HG02885 (cell line): ENCODE measurements around the gene UEVLD.
"Not testable (repeated sequence)": the region's sequence is repeated elsewhere in the genome, so short reads cannot be mapped to it uniquely, and the experiment has no call there.

Experiments
- ATAC-seq: cut with Tn5 transposase; IDR thresholded peaks from one replicate; pipeline ENCODE4 v1.9.1; 2021; ENCODE audit warnings: mild to moderate bottlenecking; ENCODE audit not compliant: unreplicated experiment, poor library complexity

Gene UEVLD

DNA sequence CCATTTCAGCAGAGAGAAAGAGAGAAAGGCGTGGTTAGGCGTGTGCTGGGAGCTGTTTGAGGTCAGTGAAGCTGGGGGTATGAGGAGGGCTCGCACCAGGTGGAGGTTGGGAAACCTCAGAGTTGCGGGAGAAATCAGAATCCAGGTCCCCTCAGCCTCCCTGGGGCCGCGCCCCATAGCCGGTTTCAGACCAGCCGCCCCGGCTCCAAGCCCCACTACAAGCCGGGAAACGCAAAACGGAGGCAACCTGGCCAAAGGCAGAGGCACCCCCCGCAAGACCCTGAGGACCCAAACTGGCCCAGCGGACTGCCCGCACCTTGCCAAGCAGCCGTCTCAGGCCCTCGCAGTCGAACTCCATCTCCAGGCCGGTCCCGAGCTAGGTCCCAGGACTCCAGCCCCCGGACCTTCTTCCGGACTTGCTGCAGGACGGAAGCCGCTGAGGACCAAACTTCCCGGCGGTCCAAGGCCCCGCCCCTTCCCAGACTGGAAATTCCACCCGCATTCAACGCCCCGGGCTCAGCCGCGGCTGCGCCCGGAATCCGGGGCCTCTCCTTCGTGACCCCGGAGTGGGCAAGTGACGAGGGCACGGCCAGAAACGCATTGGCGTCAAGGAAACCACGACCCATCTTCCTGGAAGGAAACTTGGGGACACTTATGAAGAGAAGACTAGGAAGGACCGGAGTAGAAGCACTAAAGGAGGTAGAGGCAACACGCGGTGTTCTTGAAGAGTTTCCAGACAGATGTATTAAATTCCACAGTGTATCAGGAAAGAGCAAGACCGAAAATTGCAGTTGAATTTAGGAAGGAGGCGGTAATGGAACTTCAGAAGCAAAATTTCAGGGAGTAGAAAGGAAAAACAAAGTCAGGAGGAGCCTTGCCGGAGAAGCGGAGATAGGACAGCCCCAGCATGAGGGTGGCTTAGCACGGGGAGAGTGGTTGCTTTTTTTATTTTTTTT, at the start of gene UEVLD:
TSS of gene UEVLD (minus strand) at position 438 of the 956 bp plus-strand sequence. CDS start at position 358, 80 bp downstream.
- peak; percentile 68 for ATAC-seq

DNA sequence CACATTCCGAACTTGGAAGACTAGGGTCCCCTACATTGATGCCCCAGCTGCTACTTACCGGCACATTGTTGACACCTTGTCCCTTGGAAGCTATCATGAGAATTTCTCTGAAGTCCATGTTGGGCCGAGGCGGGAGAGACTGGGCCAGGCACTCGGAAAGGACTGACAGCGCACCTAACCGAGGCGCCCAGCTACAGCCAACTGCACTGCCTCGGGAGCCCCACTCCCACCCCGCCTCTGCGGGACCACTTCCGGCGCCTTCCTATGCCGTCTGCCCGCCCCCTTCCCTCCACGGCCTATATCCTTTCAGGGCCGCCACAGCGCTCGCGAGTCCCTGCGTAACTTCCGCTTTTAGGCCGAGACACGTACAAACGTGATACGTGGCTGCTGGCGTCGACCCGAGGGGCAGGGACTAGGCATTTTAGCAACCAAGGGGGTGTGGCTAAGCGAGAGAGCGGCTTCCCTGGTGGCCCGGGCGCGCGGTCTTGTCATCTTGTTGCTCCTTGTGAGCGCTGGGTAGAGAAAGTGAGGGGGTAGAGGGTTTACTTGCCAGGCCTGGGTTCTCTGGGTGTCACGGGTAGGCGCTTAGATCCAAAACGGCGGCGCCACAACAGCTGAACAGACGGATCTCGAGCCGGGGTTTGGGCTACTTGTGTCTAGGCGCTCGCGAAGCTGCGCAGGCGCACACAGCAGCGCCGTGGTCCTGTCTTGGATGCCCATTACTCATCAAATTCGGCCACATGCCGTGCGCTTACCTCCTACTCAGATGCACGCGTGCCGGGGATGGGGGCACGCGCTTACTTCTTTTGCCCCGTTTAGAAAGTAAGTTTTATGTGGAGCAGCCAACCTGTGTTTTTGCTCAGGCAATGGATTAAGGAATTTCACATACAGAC, 45.9 kb upstream of the UEVLD start, which contains the start of gene SPTY2D1:
TSS of gene SPTY2D1 (minus strand) at position 203 of the 893 bp plus-strand sequence. CDS start at position 118, 85 bp downstream.
- ATAC-seq: peak; percentile 97

DNA sequence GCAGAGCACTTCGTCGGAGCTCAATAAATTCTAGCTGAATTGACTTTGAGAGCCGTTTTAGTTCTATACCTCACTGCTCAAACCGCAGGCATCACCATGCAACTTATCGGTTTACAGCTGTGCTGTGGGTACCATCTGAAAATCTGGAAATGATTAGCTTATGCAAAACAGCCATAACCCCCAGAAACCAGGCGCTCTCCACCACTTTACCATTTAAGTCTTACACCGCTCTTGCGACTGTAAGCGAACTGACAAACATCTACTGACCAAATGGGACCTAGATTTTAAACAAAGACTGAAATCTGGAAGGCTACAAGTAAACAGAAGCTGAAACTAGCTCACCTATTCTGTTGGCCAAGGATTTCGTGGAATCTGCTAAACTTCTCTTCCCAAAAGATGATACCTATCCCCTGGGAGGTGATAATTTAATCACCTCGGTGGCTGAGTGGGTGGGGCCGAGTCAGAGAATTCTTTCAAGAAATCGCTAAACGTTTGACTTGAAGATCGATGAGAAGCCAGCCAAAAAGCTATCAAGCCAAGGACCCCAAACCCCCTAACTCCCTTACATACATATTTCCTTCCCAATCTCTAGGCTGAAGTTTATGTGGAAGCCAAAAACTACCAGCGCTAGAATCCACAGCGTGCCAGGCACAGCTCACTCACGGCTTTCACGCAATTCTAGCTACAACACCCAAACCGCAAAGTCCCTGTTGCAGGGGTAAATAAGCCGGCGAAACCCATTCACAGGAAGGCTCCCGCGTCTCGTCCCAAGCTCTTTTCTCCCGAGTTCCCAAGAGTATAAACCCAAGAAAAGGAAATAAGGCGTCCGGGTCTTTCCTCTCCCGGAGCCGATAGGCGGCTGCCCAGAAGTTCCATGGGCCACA, 45.0 kb upstream of the UEVLD start:
- ATAC-seq: peak; percentile 43

DNA sequence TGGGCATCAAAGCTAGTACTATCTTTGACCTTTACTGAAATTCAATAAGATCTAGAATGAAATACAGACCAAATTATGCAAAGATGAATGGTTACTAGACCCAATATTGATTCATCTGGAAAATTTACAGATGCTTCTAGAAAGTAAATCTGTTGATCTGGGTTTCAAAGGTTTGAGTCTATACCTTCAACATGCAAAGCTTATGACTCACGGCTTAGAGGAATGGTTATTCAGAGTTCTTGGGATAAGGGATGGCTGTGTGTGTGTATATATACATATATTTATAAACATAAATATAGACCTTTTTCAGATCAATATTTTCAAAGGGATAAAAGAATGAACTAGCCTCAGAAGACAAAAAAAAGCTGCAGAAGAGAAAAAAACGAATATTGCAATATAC, 44.3 kb upstream of the UEVLD start:
- ATAC-seq: no peak

DNA sequence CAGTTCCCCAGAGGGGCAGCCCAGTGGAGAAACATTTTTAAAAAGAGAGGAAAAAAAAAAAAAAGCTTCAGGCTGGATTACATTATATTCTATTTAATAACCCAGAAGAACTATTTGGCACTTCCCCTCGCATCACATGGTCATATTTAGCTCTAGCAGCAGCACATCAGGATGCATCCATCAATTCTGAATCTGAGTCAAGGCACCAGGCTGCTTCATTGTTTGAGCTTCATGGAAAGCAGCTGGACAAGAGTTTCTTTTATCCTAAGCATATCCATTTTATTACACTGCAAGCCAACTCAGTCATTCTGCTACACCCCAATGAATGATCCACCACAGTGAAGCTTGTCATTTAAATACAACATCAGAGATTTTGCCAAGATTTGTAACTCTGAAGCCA, 35.6 kb upstream of the UEVLD start:
- ATAC-seq: no peak

DNA sequence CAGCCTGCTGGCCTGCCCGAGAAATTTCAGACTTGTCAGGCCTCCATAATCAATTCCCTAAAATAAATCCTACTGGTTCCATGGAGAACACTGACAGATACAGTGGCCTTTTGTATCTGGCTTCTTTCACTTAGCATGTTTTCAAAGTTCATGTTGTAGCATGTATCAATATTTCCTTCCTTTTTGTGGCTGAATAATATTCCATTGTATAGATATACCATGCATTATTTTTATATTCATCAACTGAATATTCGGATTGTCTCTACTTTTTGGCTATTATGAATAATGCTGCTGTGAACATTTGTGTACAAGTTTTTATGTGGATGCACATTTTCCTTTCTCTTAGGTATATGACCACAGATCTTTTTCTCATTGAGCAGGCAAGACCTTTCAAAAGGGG, 35.2 kb upstream of the UEVLD start:
- no peak for ATAC-seq

DNA sequence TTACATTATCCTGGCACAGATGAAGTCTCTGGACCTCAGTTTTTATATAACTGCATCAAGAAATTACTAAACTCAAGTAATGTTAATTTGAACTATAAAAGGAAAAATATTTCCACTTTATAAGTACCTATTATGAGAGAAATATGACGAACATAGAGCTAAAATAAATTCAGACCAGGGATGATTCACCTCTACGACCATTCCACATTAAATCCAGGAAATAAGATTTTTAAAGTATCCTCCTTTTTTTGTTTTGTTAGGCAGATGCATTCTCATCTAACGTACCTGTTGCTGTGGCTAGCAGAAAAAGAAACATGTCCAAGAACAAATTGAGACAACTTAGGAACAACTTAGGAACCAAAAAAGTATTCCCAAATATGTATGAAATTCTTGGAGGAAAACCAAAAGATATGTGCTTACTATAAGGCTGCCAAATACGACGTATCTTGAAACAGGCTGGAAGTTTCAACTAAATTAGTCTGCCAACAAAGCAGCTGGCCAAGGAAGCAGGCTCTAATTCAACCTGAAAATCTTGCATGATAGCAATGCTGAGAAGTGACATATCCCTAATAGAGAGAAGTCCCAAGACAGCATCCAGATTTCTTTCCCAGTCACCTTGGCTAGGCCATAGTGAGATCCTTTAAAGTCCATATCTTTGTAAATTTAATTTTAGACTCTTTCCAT, 29.9 kb upstream of the UEVLD start:
- ATAC-seq: no peak

DNA sequence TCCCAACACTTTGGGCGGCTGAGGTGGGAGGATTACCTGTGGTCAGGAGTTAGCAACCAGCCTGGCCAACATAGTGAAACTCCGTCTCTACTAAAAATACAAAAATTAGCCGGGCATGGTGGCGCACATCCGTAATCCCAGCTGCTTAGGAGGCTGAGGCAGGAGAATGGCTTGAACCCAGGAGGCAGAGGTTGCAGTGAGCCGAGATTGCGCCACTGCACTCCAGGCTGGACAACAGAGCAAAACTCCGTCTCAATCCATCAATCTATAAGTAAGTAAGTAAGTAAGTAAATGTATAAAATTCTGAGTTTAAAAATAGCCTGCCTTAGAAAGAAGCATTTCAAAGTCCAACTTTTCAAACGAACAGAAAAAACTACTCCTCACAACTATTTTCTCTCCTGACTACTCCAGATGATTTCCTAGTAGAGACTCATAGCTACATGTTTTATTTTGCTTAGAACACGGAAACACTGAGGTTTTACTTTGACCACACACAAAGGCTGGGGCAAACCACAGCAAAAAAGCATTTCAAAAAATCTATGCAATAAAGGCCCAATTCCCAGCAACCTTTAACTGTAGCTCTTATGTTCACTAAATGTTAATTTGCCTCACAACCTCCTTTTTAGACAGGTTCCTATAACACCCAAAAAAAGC, 29.3 kb upstream of the UEVLD start:
- peak; percentile 43 for ATAC-seq

DNA sequence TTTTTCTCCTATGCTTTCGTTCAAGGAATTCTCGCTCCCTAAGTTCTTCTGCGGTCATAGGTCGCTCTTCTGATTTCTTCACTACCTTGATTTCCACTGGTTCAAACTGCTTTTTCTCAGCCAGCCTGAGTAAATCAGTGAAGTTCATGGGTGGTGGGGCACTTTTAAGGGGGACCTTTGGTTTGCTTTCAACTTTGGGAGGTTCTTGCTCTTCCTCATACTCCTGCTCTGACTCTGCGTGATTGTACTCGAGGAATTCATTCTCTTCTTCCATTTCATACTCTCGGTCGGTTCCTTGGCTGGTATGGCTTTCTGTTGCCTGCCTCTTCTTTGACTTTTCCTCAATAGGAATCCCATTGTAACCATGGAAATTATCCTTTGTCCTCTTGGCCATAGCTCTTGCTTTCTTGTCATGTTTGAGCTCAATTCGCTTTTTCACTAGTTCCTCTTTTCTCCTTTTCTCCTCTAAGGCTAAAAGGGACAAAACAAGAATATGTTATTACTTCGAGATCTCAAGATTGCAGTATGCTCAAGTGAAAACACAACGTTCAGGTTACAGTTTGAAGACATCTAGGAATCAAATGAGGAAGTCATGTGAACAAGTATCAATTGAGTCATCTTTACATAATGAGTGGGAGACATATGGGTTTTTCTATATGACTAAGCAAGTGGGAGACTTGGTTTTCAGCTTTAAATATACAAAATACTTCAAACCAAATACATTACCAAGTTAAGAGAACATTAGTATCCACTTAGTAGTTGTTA, 27.3 kb upstream of the UEVLD start:
- peak; percentile 94 for ATAC-seq

DNA sequence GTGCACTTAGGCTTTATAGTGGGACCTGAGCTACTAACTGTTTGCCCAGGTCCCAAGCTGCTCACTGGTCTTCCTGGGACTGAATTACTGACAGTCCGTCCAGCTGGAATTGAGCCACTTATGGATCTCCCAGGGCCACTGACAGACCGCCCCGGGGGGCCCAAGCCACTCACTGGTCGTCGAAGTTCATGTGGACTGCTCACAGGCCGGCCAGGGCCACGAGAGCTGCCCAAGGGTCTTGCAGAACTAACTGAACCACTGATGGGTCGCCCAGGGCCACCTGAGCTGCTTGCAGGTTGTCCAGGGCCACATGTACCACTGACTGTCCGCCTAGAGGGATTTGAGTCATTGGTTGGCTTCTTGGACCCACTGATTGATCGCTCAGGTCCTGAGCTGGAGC, 26.1 kb upstream of the UEVLD start:
- no peak for ATAC-seq

DNA sequence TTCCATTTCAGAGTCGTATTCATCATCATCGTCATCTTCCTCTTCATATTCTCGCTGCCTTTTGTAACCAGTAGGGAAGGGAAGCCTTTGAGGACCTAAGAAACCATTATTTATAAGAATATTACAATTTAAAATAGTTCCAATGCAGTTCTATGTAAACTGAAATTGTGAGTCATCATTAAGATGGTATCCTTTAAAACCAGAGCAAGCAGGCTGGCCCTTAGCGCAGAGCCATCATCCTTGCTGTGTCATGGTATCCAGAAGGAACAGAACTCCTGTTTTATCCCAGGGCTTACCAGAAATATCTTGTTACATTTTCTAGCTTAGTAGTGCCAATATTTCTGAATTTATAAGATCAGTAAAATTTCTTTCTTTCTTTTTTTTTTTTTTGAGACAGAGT, 23.9 kb upstream of the UEVLD start:
- ATAC-seq: no peak

DNA sequence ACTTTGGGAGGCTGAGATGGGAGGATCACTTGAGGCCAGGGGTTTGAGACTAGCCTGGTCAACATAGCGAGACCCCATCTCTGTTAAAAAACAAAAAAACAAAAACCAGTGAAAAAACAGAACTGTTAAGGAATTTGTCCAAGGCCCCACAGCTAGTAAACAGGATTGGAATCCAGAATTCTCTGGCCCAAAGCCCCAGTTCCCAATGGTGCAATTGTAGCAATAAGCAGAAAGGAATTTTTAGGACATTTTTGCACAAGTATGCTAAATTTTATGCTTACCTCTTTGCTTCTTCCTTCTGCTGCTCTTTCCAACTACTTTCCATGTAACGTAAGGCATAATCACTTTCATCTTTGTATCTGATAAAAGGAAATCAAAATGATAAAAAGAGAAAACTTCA, 22.7 kb upstream of the UEVLD start:
- ATAC-seq: no peak

DNA sequence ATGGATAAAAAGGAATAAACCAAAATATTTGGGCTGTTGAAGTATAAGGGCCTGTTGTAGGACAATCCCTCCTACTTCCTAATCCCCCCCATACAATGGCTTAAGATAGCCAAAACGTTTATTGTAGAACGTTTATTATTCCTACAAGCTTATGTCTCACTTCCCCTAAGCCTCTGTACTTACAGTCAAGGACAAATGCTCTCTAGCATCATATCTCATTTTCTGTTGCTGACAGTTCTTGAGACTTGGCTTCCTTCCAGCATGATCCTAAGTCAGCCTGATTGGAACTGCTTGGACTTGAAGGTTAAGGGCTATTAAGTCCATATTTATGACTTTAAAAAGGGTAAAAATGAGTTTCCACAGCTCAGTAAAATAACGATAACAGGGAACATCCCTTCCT, 19.8 kb upstream of the UEVLD start:
- ATAC-seq: no peak

DNA sequence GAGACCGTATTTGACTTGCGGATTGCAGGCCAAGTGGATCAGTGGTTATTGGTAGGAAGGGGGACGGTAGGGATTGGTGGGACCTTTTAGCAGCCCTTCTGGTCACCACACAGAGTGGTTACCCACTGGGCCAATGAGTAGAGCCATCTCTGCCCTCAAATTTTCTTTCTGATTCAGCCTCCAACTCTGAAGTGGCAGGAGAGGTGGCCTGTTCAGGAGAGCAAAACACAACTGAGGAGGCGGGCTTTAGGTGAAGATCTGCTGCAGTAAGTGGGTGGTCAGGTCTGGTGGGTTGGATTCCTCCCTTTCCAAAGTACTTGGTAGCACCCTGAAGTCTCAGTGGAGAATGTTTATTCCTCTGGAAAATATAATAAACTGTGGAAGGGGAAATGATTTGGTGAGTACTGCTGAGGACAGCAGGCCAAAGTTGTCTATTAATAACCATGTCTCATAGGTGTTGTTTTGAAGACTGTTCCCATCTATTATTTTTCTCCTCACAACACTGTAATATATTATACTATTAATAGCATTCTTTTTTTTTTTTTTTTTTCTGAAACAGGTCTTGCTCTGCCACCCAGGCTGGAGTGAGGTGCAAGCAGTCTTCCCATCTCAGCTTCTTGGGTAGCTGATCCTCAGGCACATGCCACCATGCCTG, 12.5 kb upstream of the UEVLD start:
- no peak for ATAC-seq

DNA sequence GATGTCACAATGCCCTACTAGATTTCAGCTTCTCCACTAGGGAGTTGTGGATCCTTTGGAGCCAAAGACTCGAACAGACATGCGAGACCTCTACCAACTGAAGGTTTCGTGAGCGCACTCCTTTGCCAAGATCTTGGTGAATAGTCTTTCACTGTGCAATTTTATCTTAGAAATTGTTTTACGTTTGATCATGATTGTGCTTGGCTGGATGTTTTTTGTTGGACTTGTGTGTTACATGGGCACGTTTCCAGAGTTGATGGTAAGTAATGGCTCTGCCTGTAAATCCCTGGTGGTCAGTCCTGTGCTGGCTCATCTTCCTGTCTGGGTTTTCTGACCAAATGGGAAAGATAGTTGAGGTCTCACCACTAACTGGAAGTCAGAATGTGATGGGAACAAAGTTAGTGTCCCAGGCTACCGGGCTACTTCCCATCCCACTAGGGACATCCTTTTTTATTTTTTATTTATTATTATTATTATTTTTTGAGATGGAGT, 11.3 kb upstream of the UEVLD start, which contains the start of gene MISFA:
TSS of gene MISFA (plus strand) at position 51 of the 492 bp plus-strand sequence. CDS start at position 191, 140 bp downstream.
- no peak for ATAC-seq

DNA sequence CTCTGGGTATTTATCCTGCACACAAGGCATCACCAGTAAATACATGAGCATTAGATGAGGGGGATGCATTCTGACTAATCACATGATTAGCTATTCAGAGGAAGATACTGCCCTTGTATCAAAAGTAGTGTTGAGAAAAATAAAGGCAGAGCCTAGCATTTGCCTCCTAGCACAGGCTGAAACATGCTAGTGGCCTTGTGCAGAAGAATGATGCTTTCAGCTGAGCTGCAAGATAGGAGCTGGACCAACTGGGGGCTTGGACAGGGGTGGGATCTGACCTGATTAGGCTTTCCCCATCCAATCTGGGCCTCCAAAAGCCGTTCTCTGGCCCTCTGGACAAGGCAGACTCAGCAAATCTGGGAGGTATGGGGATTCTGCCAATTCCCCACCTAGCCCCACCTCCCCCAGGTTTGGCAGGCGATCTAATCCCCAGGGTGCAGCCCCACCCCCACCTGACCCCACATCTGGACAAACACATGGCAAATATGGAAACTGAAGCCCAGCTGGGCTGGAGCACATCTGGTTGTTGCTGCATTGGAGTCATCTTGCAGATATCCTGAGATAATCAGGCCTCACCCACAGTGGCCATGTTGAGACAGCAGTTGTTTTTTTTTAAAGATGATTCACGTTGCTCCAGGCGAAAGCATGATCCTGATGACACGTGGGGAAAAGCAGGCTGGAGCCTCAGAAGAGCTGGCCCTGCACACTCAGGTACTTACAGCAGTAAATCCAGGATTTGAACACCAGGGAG, 6.6 kb upstream of the UEVLD start:
- no peak for ATAC-seq

DNA sequence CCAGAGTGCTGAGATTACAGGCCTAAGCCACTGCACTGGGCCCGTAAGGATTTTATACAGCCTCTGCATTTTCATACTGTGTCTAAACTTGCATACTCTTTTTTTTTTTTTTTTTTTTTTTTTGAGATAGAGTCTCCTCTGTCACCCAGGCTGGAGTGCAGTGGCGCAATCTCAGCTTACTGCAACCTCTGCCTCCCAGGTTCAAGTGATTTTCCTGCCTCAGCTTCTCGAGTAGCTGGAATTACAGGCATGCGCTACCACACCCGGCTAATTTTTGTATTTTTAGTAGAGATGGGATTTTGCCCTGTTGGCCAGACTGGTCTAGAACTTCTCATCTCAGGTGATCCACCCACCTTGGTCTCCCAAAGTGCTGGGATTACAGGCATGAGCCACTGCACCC, 5.6 kb upstream of the UEVLD start:
- ATAC-seq: not testable (repeated sequence)
